Stimulated activated CD4-positive, alpha-beta T cell treated with anti-CD3 and anti-CD28 coated beads, TNF-alpha, amount 100 ng/mL, for 4 hours (primary cell): ENCODE measurements around the gene USP17L21.
"Not testable (repeated sequence)": the region's sequence is repeated elsewhere in the genome, so short reads cannot be mapped to it uniquely, and the experiment has no call there.

Experiments used
- DNase-seq, 3 experiments: peaks; one replicate each; pipeline ENCODE4 v3.0.0-alpha.2; 2020; ENCODE audit warnings: low read depth in 3 of 3

The USP17L21 gene

DNA sequence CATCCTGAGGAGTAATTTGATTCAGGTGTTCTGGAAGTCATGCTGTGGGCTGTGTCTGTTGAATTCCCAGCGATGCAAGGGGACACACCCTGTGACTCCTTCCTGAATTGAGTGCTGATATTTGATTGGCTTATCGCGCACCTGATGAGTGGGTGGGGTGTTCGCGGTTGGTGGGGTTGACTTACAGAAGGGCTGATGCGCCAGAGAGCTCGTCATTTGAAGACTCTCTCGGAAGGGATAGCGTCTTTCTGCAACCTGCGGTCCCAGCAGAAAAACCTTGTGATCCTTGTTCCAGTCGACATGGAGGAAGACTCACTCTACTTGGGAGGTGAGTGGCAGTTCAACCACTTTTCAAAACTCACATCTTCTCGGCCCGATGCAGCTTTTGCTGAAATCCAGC lies at the start of gene USP17L21:
USP17L21 (plus strand) TSS at position 301 of the 400 bp plus-strand sequence; CDS start at position 301, 0 bp downstream.
- DNase-seq = not testable (repeated sequence)

GRCh38 chr4:9214701-9215100 lies 48.0 kb upstream of the USP17L21 start:
- DNase-seq = not testable (repeated sequence)

DNA sequence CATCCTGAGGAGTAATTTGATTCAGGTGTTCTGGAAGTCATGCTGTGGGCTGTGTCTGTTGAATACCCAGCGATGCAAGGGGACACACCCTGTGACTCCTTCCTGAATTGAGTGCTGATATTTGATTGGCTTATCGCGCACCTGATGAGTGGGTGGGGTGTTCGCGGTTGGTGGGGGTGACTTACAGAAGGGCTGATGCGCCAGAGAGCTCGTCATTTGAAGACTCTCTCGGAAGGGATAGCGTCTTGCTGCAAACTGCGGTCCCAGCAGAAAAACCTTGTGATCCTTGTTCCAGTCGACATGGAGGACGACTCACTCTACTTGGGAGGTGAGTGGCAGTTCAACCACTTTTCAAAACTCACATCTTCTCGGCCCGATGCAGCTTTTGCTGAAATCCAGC lies 47.6 kb upstream of the USP17L21 start, which contains the start of gene USP17L11:
USP17L11 (plus strand) TSS at position 301 of the 400 bp plus-strand sequence; CDS start at position 301, 0 bp downstream.
- DNase-seq = not testable (repeated sequence)

DNA sequence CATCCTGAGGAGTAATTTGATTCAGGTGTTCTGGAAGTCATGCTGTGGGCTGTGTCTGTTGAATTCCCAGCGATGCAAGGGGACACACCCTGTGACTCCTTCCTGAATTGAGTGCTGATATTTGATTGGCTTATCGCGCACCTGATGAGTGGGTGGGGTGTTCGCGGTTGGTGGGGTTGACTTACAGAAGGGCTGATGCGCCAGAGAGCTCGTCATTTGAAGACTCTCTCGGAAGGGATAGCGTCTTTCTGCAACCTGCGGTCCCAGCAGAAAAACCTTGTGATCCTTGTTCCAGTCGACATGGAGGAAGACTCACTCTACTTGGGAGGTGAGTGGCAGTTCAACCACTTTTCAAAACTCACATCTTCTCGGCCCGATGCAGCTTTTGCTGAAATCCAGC lies 42.8 kb upstream of the USP17L21 start, which contains the start of gene USP17L12:
USP17L12 (plus strand) TSS at position 301 of the 400 bp plus-strand sequence; CDS start at position 301, 0 bp downstream.
- not testable (repeated sequence) for DNase-seq

DNA sequence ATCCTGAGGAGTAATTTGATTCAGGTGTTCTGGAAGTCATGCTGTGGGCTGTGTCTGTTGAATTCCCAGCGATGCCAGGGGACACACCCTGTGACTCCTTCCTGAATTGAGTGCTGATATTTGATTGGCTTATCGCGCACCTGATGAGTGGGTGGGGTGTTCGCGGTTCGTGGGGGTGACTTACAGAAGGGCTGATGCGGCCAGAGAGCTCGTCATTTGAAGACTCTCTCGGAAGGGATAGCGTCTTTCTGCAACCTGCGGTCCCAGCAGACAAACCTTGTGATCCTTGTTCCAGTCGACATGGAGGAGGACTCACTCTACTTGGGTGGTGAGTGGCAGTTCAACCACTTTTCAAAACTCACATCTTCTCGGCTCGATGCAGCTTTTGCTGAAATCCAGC lies 38.1 kb upstream of the USP17L21 start, which contains the start of gene USP17L13:
USP17L13 (plus strand) TSS at position 301 of the 400 bp plus-strand sequence; CDS start at position 301, 0 bp downstream.
- DNase-seq = not testable (repeated sequence)

GRCh38 chr4:9230249-9230648 lies 32.4 kb upstream of the USP17L21 start:
- DNase-seq = not testable (repeated sequence)

DNA sequence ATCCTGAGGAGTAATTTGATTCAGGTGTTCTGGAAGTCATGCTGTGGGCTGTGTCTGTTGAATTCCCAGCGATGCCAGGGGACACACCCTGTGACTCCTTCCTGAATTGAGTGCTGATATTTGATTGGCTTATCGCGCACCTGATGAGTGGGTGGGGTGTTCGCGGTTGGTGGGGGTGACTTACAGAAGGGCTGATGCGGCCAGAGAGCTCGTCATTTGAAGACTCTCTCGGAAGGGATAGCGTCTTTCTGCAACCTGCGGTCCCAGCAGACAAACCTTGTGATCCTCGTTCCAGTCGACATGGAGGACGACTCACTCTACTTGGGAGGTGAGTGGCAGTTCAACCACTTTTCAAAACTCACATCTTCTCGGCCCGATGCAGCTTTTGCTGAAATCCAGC lies 28.6 kb upstream of the USP17L21 start, which contains the start of gene USP17L15:
USP17L15 (plus strand) TSS at position 301 of the 400 bp plus-strand sequence; CDS start at position 301, 0 bp downstream.
- not testable (repeated sequence) for DNase-seq

DNA sequence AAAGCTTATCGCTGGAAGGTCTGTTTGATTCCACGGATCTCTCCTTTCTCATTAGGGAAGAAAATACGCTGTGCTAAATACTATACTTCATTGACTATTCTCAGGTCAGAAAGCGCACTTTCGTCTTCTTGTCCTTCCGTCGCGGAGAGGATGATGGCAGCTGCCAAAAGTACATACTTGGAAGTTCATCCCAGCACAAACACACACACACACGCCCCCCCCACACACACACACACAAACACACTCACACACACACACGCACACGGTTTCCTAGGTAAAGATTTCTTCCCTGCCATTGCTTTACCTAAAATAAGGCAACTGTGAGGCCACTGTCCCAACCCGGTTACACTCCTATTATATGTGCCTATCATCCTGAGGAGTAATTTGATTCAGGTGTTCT lies 24.2 kb upstream of the USP17L21 start:
- not testable (repeated sequence) for DNase-seq

- DNase-seq = not testable (repeated sequence)
Measured at GRCh38 chr4:9243579-9243978, 19.1 kb upstream of the USP17L21 start, which contains the start of gene USP17L17. Gene USP17L17, plus strand, starts transcription at chr4:9243879. Its CDS starts 0 bp downstream, at chr4:9243879.

- not testable (repeated sequence) for DNase-seq
Measured at GRCh38 chr4:9247953-9248680, 14.6 kb upstream of the USP17L21 start, which contains the start of gene USP17L18. Gene USP17L18, plus strand, starts transcription at chr4:9248630. Its CDS starts 0 bp downstream, at chr4:9248630.

DNA sequence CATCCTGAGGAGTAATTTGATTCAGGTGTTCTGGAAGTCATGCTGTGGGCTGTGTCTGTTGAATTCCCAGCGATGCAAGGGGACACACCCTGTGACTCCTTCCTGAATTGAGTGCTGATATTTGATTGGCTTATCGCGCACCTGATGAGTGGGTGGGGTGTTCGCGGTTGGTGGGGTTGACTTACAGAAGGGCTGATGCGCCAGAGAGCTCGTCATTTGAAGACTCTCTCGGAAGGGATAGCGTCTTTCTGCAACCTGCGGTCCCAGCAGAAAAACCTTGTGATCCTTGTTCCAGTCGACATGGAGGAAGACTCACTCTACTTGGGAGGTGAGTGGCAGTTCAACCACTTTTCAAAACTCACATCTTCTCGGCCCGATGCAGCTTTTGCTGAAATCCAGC lies 9.6 kb upstream of the USP17L21 start, which contains the start of gene USP17L19:
USP17L19 (plus strand) TSS at position 301 of the 400 bp plus-strand sequence; CDS start at position 301, 0 bp downstream.
- not testable (repeated sequence) for DNase-seq

GRCh38 chr4:9257824-9258223 lies 4.8 kb upstream of the USP17L21 start, which contains the start of gene USP17L20:
Gene USP17L20, plus strand, starts transcription at chr4:9258124. Its CDS starts 0 bp downstream, at chr4:9258124.
- DNase-seq = not testable (repeated sequence)

- DNase-seq = not testable (repeated sequence)
Measured at GRCh38 chr4:9267319-9267718, 4.6 kb downstream of the USP17L21 start, which contains the start of gene USP17L22. Gene USP17L22, plus strand, starts transcription at chr4:9267619. Its CDS starts 0 bp downstream, at chr4:9267619.

GRCh38 chr4:9271719-9272118 lies 9.0 kb downstream of the USP17L21 start:
- not testable (repeated sequence) for DNase-seq
